GM21447 (cell line): ENCODE results near the gene WSCD2.

Source experiments
- ATAC-seq: cut with Tn5 transposase; IDR thresholded peaks from one replicate; pipeline ENCODE4 v1.9.1; 2021; ENCODE audit not compliant: unreplicated experiment

WSCD2 gene

GRCh38 chr12:108257004-108257403 is 127.9 kb downstream of the WSCD2 start:
- ATAC-seq, result no peak

GRCh38 chr12:108257610-108258106 is 128.6 kb downstream of the WSCD2 start:
- ATAC-seq, result no peak

- ATAC-seq, result no peak
Measured at GRCh38 chr12:108260039-108260438, 131.0 kb downstream of the WSCD2 start.

GRCh38 chr12:108260969-108261368 is 131.9 kb downstream of the WSCD2 start:
- ATAC-seq, result no peak

GRCh38 chr12:108265505-108265904 is 136.4 kb downstream of the WSCD2 start:
- no peak for ATAC-seq

- ATAC-seq, result no peak
Measured at GRCh38 chr12:108266131-108266530, 137.0 kb downstream of the WSCD2 start.

GRCh38 chr12:108267450-108267849 is 138.4 kb downstream of the WSCD2 start:
- ATAC-seq, result no peak

- no peak for ATAC-seq
Measured at GRCh38 chr12:108268397-108268796, 139.3 kb downstream of the WSCD2 start.

- no peak for ATAC-seq
Measured at GRCh38 chr12:108269224-108269623, 140.1 kb downstream of the WSCD2 start.

GRCh38 chr12:108270035-108270848 is 141.2 kb downstream of the WSCD2 start:
- no peak for ATAC-seq

- no peak for ATAC-seq
Measured at GRCh38 chr12:108270849-108271143, 141.7 kb downstream of the WSCD2 start.

GRCh38 chr12:108271951-108272872 is 143.1 kb downstream of the WSCD2 start:
- ATAC-seq, result no peak

- ATAC-seq, result no peak
Measured at GRCh38 chr12:108273217-108273616, 144.1 kb downstream of the WSCD2 start.

GRCh38 chr12:108277613-108278012 is 148.5 kb downstream of the WSCD2 start:
- ATAC-seq, result no peak

- no peak for ATAC-seq
Measured at GRCh38 chr12:108282160-108282559, 153.1 kb downstream of the WSCD2 start.

- no peak for ATAC-seq
Measured at GRCh38 chr12:108282676-108283075, 153.6 kb downstream of the WSCD2 start.

GRCh38 chr12:108284163-108284562 is 155.1 kb downstream of the WSCD2 start:
- no peak for ATAC-seq

GRCh38 chr12:108285016-108285415 is 155.9 kb downstream of the WSCD2 start:
- no peak for ATAC-seq

- ATAC-seq, result no peak
Measured at GRCh38 chr12:108287227-108287626, 158.1 kb downstream of the WSCD2 start.

GRCh38 chr12:108289350-108290161 is 160.5 kb downstream of the WSCD2 start:
- ATAC-seq, result no peak

- ATAC-seq, result no peak
Measured at GRCh38 chr12:108295641-108296040, 166.6 kb downstream of the WSCD2 start.
